BJ (cell line): ENCODE measurements around the gene PCDH9. TPM values are rescaled to one million over a fixed set of nuclear protein-coding genes. Genes with fewer than 3 reads are reported as not detected.

Experiments
- CTCF ChIA-PET: fragments of 350-600 bp; formaldehyde crosslinking; extraction: SDS; loops from one replicate; lab custom pipeline; 2021; ENCODE audit warnings: antibody characterized with exemption, inconsistent platforms; lab: Yijun Ruan, JAX
- POLR2A ChIA-PET: fragments of 300-600 bp; sonication (Branson Sonifier 250); formaldehyde crosslinking; extraction: SDS; loops from one replicate; lab custom pipeline; 2021; ENCODE audit warnings: antibody characterized with exemption; lab: Charles Lee
- DNase-seq: peaks from one replicate; pipeline ENCODE4 v3.0.0-alpha.2; 2011; ENCODE audit warnings: low read depth
- H3K27me3 ChIP-seq: 2 replicates; pipeline ENCODE4 v1.6.0; 2011; ENCODE audit warnings: low read length; ENCODE audit not compliant: control insufficient read depth, insufficient read depth
- H3K36me3 ChIP-seq: 2 replicates; pipeline ENCODE4 v1.5.1; 2011; ENCODE audit warnings: low read length; ENCODE audit not compliant: control insufficient read depth, insufficient read depth
- H3K4me3 ChIP-seq: 2 replicates; pipeline ENCODE4 v1.5.1; 2011; ENCODE audit warnings: low read depth, mild to moderate bottlenecking, control low read depth, low read length
- CTCF ChIP-seq: IDR thresholded peaks from 2 replicates; pipeline ENCODE4 v1.5.1; 2011; ENCODE audit warnings: low read depth, mild to moderate bottlenecking, control low read depth, inconsistent platforms, low read length, moderate library complexity; ENCODE audit not compliant: insufficient read depth
- polyA plus RNA-seq: library from polyadenylated mRNA; depleted of rRNA; stranded (reverse); fragments of >200 nt; gene quantifications from 2 replicates; pipeline ENCODE4 v1.2.3, GENCODE V29; 2011

The PCDH9 gene
- polyA plus RNA-seq, 1 experiment: 2.3 TPM

GRCh38 chr13:67152085-67152484 is 78.1 kb downstream of the PCDH9 start:
- no peaks in the 10 kb centered on the region for H3K36me3 ChIP-seq
- ChIA-PET POLR2A (no interaction called here), CTCF (no interaction called here)
- no peak overlapping the region for H3K4me3 ChIP-seq
- no peak for DNase-seq
- TF ChIP-seq CTCF: no peak
- no peaks in the 10 kb centered on the region for H3K27me3 ChIP-seq

- ChIA-PET POLR2A (no interaction called here), CTCF (no interaction called here)
- DNase-seq: no peak
- no peaks in the 10 kb centered on the region for H3K27me3 ChIP-seq
- H3K4me3 ChIP-seq: no peak overlapping the region
- H3K36me3 ChIP-seq: no peaks in the 10 kb centered on the region
- TF ChIP-seq CTCF: no peak
Measured at GRCh38 chr13:67151652-67152051, 78.5 kb downstream of the PCDH9 start.

GRCh38 chr13:67150608-67151007 is 79.5 kb downstream of the PCDH9 start:
- no peak for TF ChIP-seq CTCF
- H3K36me3 ChIP-seq: no peaks in the 10 kb centered on the region
- ChIA-PET CTCF (no interaction called here), POLR2A (no interaction called here)
- H3K4me3 ChIP-seq: no peak overlapping the region
- DNase-seq: no peak
- H3K27me3 ChIP-seq: no peaks in the 10 kb centered on the region

GRCh38 chr13:67148161-67148571 is 82.0 kb downstream of the PCDH9 start:
- POLR2A ChIA-PET: no interaction called here
- peak; percentile 22 for DNase-seq
- Histone ChIP-seq H3K36me3 (no peaks in the 10 kb centered on the region), H3K27me3 (no peaks in the 10 kb centered on the region), H3K4me3 (no peak overlapping the region)
- TF ChIP-seq CTCF: no peak
- CTCF ChIA-PET: no interaction called here

GRCh38 chr13:67147342-67148133 is 82.6 kb downstream of the PCDH9 start:
- Histone ChIP-seq H3K27me3 (no peaks in the 10 kb centered on the region), H3K36me3 (no peaks in the 10 kb centered on the region), H3K4me3 (no peak overlapping the region)
- DNase-seq: peak; percentile 18
- ChIA-PET CTCF (no interaction called here), POLR2A (no interaction called here)
- no peak for TF ChIP-seq CTCF
